Naive B cell (primary cell): ENCODE data around the gene CUTC. TPM values are rescaled to one million over a fixed set of nuclear protein-coding genes. Genes with fewer than 3 reads are reported as not detected.

Experiments used
- ATAC-seq, 2 donors: fragments of 150-1000 bp; cut with Tn5 transposase; 2 replicates each; pipeline ENCODE4 v1.10.0; 2021; ENCODE audit warnings: low read depth in 2 of 2, mild to moderate bottlenecking in 2 of 2, moderate library complexity in 2 of 2
- DNase-seq: peaks from one replicate; pipeline ENCODE4 v3.0.0; 2022
- H3K27ac Mint-ChIP-seq, 6 donors: one replicate each; pipeline ENCODE4 v1.8.0; 2020 to 2022; ENCODE audit warnings: mild to moderate bottlenecking in 6 of 6, mixed read lengths in 6 of 6, moderate library complexity in 5 of 6, inconsistent platforms in 2 of 6
- H3K27me3 Mint-ChIP-seq, 3 donors: one replicate each; pipeline ENCODE4 v1.8.0; 2021 to 2022; ENCODE audit warnings: mixed read lengths in 3 of 3, mild to moderate bottlenecking in 1 of 3
- H3K36me3 Mint-ChIP-seq, 2 donors: one replicate each; pipeline ENCODE4 v1.8.0; 2020 to 2022; ENCODE audit warnings: mixed read lengths in 2 of 2, inconsistent platforms in 1 of 2, mild to moderate bottlenecking in 1 of 2
- H3K4me1 Mint-ChIP-seq, 3 donors: one replicate each; pipeline ENCODE4 v1.8.0; 2020 to 2022; ENCODE audit warnings: mixed read lengths in 3 of 3, inconsistent platforms in 1 of 3, mild to moderate bottlenecking in 1 of 3, moderate library complexity in 1 of 3
- H3K4me3 Mint-ChIP-seq, 8 donors: one replicate each; pipeline ENCODE4 v1.8.0; 2020 to 2022; ENCODE audit warnings: mild to moderate bottlenecking in 8 of 8, mixed read lengths in 8 of 8, moderate library complexity in 8 of 8, inconsistent platforms in 2 of 8
- H3K9me3 Mint-ChIP-seq, 7 donors: one replicate each; pipeline ENCODE4 v1.8.0; 2020 to 2022; ENCODE audit warnings: mixed read lengths in 7 of 7, mild to moderate bottlenecking in 5 of 7, inconsistent platforms in 2 of 7, moderate library complexity in 1 of 7
- polyA plus RNA-seq, 6 donors: library from polyadenylated mRNA; unstranded; fragments of 300-500 nt; fragmentation: Illumina TruSeq; gene quantifications; one replicate each; pipeline ENCODE4 v1.2.3, GENCODE V29; 2021; ENCODE audit warnings: low read depth in 6 of 6

The CUTC gene
- polyA plus RNA-seq, 6 donors from 2014 or later: 68.3 to 112 (median 73.7) TPM

GRCh38 chr10:99779335-99779734 is 47.3 kb downstream of the CUTC start:
- H3K27ac Mint-ChIP-seq: peak overlapping the region in 2 of 6 donors; percentile 12 to 44
- H3K4me3 Mint-ChIP-seq: peak overlapping the region in 1 of 8 donors; percentile 57
- no peak for DNase-seq
- peaks cover 26 to 36% (median 31%) of the 10 kb centered on the region in 3 donors for H3K4me1 Mint-ChIP-seq
- peaks cover 0 to 7% (median 0%) of the 10 kb centered on the region in 7 donors for H3K9me3 Mint-ChIP-seq
- peaks cover 0 to 3% of the 10 kb centered on the region in 2 donors for H3K36me3 Mint-ChIP-seq
- peak in 1 of 2 donors; percentile 37 for ATAC-seq
- no peaks in the 10 kb centered on the region for H3K27me3 Mint-ChIP-seq

- DNase-seq (no peak), ATAC-seq (no peak)
- no peak overlapping the region for H3K27ac Mint-ChIP-seq
- H3K4me1 Mint-ChIP-seq: peaks cover 21 to 28% (median 24%) of the 10 kb centered on the region in 3 donors
- no peak overlapping the region for H3K4me3 Mint-ChIP-seq
- H3K36me3 Mint-ChIP-seq: peaks cover 11 to 12% of the 10 kb centered on the region in 2 donors
- no peaks in the 10 kb centered on the region for H3K27me3 Mint-ChIP-seq
- H3K9me3 Mint-ChIP-seq: peaks cover 0 to 7% (median 0%) of the 10 kb centered on the region in 7 donors
Measured at GRCh38 chr10:99781734-99782429, 49.8 kb downstream of the CUTC start.

GRCh38 chr10:99782447-99783286 is 50.6 kb downstream of the CUTC start, which contains the start of gene ABCC2:
ABCC2 (plus strand) TSS chr10:99782640; CDS start chr10:99782845, 205 bp downstream.
- H3K9me3 Mint-ChIP-seq: peaks cover 0 to 7% (median 2%) of the 10 kb centered on the region in 7 donors
- peaks cover 16 to 18% of the 10 kb centered on the region in 2 donors for H3K36me3 Mint-ChIP-seq
- peak within 1 kb of the TSS in 1 of 6 donors; percentile 32 for H3K27ac Mint-ChIP-seq
- ATAC-seq (no peak), DNase-seq (no peak)
- H3K4me3 Mint-ChIP-seq: no peak within 1 kb of the TSS
- no peaks in the 10 kb centered on the region for H3K27me3 Mint-ChIP-seq
- H3K4me1 Mint-ChIP-seq: peaks cover 16 to 20% (median 17%) of the 10 kb centered on the region in 3 donors

- no peak overlapping the region for H3K27ac Mint-ChIP-seq
- no peak for ATAC-seq
- H3K4me1 Mint-ChIP-seq: peaks cover 4 to 8% (median 5%) of the 10 kb centered on the region in 3 donors
- H3K9me3 Mint-ChIP-seq: peaks cover 0 to 4% (median 0%) of the 10 kb centered on the region in 7 donors
- DNase-seq: no peak
- peaks cover 16 to 18% of the 10 kb centered on the region in 2 donors for H3K36me3 Mint-ChIP-seq
- no peak overlapping the region for H3K4me3 Mint-ChIP-seq
- H3K27me3 Mint-ChIP-seq: no peaks in the 10 kb centered on the region
Measured at GRCh38 chr10:99784016-99784726, 52.1 kb downstream of the CUTC start.

GRCh38 chr10:99784727-99785441 is 52.9 kb downstream of the CUTC start:
- no peak for DNase-seq

GRCh38 chr10:99785646-99786045 is 53.6 kb downstream of the CUTC start:
- no peak for DNase-seq
- peaks cover 16 to 18% of the 10 kb centered on the region in 2 donors for H3K36me3 Mint-ChIP-seq
- no peaks in the 10 kb centered on the region for H3K27me3 Mint-ChIP-seq
- ATAC-seq: no peak
- no peak overlapping the region for H3K4me3 Mint-ChIP-seq
- H3K4me1 Mint-ChIP-seq: no peaks in the 10 kb centered on the region
- peaks cover 0 to 2% (median 0%) of the 10 kb centered on the region in 7 donors for H3K9me3 Mint-ChIP-seq
- H3K27ac Mint-ChIP-seq: peak overlapping the region in 1 of 6 donors; percentile 93

More at GRCh38 chr10:99784727-99785441, 52.9 kb downstream of the CUTC start:
- H3K27ac Mint-ChIP-seq: peak overlapping the region in 1 of 6 donors; percentile 37
- peaks cover 16 to 18% of the 10 kb centered on the region in 2 donors for H3K36me3 Mint-ChIP-seq
- peaks cover 0 to 2% (median 0%) of the 10 kb centered on the region in 7 donors for H3K9me3 Mint-ChIP-seq
- H3K4me1 Mint-ChIP-seq: peaks cover 0 to 2% (median 0%) of the 10 kb centered on the region in 3 donors
- no peak overlapping the region for H3K4me3 Mint-ChIP-seq
- ATAC-seq: no peak
- H3K27me3 Mint-ChIP-seq: no peaks in the 10 kb centered on the region

GRCh38 chr10:99787311-99787710 is 55.3 kb downstream of the CUTC start:
- Mint-ChIP-seq H3K4me3 (no peak overlapping the region), H3K9me3 (peaks cover 0 to 2% (median 0%) of the 10 kb centered on the region in 7 donors), H3K4me1 (no peaks in the 10 kb centered on the region), H3K27ac (no peak overlapping the region), H3K36me3 (peaks cover 16 to 18% of the 10 kb centered on the region in 2 donors), H3K27me3 (no peaks in the 10 kb centered on the region)
- DNase-seq (no peak), ATAC-seq (no peak)

- Mint-ChIP-seq H3K4me1 (no peaks in the 10 kb centered on the region), H3K36me3 (peaks cover 16 to 20% of the 10 kb centered on the region in 2 donors), H3K9me3 (peaks cover 0 to 2% (median 0%) of the 10 kb centered on the region in 7 donors), H3K27me3 (no peaks in the 10 kb centered on the region), H3K4me3 (no peak overlapping the region), H3K27ac (no peak overlapping the region)
- ATAC-seq (no peak), DNase-seq (no peak)
Measured at GRCh38 chr10:99787782-99788445, 55.9 kb downstream of the CUTC start.

- peaks cover 23 to 28% of the 10 kb centered on the region in 2 donors for H3K36me3 Mint-ChIP-seq
- H3K27me3 Mint-ChIP-seq: no peaks in the 10 kb centered on the region
- H3K27ac Mint-ChIP-seq: no peak overlapping the region
- no peak overlapping the region for H3K4me3 Mint-ChIP-seq
- H3K9me3 Mint-ChIP-seq: peaks cover 0 to 2% (median 0%) of the 10 kb centered on the region in 7 donors
- DNase-seq (no peak), ATAC-seq (no peak)
- H3K4me1 Mint-ChIP-seq: no peaks in the 10 kb centered on the region
Measured at GRCh38 chr10:99788598-99789256, 56.7 kb downstream of the CUTC start.

GRCh38 chr10:99791831-99792230 is 59.8 kb downstream of the CUTC start:
- Mint-ChIP-seq H3K27me3 (no peaks in the 10 kb centered on the region), H3K4me3 (no peak overlapping the region), H3K4me1 (no peaks in the 10 kb centered on the region), H3K27ac (peak overlapping the region in 1 of 6 donors; percentile 49), H3K36me3 (peaks cover 12 to 24% of the 10 kb centered on the region in 2 donors), H3K9me3 (peaks cover 0 to 2% (median 0%) of the 10 kb centered on the region in 7 donors)
- DNase-seq: no peak
- no peak for ATAC-seq

GRCh38 chr10:99793819-99794218 is 61.8 kb downstream of the CUTC start:
- Mint-ChIP-seq H3K9me3 (no peaks in the 10 kb centered on the region), H3K27me3 (no peaks in the 10 kb centered on the region), H3K27ac (no peak overlapping the region), H3K36me3 (peaks cover 17 to 28% of the 10 kb centered on the region in 2 donors), H3K4me3 (no peak overlapping the region), H3K4me1 (no peaks in the 10 kb centered on the region)
- no peak for ATAC-seq
- DNase-seq: no peak

GRCh38 chr10:99796928-99797327 is 64.9 kb downstream of the CUTC start:
- no peak overlapping the region for H3K4me3 Mint-ChIP-seq

More at GRCh38 chr10:99796928-99797327, 64.9 kb downstream of the CUTC start:
- ATAC-seq (no peak), DNase-seq (no peak)
- Mint-ChIP-seq H3K36me3 (peaks cover 21 to 28% of the 10 kb centered on the region in 2 donors), H3K27ac (no peak overlapping the region), H3K27me3 (no peaks in the 10 kb centered on the region), H3K9me3 (no peaks in the 10 kb centered on the region), H3K4me1 (no peaks in the 10 kb centered on the region)
